HG02852 (cell line): Measurements from ENCODE around the gene ZNF331.
"Not testable (repeated sequence)": the region's sequence is repeated elsewhere in the genome, so short reads cannot be mapped to it uniquely, and the experiment has no call there.

Experiments
- ATAC-seq: cut with Tn5 transposase; IDR thresholded peaks from one replicate; pipeline ENCODE4 v1.9.1; 2021; ENCODE audit warnings: mild to moderate bottlenecking, moderate library complexity; ENCODE audit not compliant: unreplicated experiment

ZNF331 gene

DNA sequence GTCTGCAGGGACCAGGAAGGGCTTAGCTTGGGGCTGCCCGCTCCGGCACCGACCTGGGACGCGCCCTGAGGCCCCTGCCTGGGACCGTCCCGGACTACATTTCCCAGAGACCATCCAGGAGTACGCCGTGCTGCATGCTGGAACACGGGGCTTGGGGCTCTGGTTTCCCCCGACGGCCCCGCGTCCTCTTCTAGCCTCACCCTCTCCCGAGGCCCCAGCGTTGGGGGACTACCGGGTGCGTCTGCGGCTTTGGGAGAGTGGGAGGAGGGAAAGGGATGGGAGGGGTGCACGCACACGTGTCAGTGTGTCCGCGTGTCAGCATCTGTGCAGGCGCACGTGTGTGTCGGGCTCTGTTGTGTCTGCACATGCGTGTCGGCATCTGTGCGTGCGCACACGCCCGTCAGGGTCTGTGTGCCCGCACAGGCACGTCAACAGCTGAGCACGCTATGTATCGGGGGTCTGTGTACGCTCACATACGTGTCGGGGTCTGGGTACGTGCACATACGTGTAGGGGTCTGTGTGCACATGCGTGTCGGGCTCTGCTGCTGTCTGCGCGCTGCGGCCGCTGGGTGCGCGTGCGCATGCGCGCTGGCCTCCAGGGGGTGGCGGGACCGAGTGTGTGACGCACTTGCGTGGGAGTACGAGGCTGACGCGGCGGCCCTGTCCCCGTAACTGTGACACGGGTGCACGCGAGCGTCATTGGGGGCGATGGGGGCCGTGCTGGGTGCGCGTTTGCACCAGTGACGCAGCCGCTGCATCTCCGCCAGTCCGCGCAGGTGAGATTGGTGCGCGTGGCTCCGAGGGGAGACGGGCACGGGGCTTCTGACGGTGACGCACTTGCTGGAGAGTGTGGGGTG is at the start of gene ZNF331:
TSS of gene ZNF331 (plus strand) at position 625 of the 857 bp plus-strand sequence. CDS start 31,232 bp downstream, outside the sequence.
- ATAC-seq: peak; percentile 58

DNA sequence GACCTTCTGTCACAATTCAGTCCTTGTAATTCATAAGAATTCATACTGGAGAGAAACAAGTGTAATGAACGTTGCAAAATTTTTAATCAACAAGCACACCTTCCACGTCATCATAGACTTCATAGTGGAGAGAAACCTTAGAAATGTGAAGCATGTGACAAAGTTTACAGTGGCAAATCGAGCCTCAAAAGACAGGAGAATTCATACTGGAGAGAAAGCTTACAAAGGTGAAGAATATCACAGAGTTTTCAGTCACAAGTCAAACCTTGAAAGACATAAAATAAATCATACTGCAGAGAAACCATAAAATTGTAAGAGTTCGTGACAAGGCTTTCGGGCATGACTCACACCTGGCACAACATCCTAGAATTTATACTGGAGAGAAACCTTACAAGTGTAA is 45.8 kb upstream of the ZNF331 start:
- ATAC-seq: no peak

DNA sequence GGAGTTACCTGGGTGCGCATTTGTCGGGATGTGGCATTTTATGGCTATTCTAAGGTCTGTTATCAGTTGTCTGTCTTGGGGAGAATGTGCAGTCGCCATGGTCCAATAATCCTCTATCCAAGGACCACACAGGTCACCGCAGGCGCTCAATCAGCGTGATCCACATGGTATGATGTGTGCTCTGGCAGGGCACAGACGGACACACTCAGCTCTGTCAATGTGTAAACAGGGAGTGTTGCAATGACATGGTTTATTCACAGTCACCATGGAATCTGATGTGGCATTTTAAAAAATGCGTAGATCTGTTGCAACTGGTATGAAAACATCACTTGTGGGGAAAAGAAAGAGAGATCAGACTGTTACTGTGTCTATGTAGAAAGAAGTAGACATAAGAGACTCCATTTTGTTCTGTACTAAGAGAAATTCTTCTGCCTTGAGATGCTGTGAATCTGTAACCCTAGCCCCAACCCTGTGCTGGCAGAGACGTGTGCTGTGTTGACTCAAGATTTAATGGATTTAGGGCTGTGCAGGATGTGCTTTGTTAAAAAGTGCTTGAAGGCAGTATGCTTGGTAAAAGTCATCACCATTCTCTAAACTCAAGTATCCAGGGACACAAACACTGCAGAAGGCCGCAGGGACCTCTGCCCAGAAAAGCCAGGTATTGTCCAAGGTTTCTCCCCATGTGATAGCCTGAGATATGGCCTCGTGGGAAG is 40.5 kb upstream of the ZNF331 start:
- not testable (repeated sequence) for ATAC-seq

DNA sequence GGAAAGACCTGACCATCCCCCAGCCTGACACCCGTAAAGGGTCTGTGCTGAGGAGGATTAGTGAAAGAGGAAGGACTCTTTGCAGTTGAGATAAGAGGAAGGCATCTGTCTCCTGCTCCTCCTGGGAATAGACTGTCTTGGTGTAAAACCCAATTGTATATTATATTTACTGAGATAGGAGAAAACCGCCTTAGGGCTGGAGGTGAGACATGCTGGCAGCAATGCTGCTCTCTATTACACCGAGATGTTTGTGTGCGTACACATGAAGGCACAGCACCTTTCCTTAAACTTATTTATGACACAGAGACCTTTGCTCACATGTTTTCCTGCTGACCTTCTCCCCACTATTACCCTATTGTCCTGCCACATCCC is 39.9 kb upstream of the ZNF331 start:
- ATAC-seq: not testable (repeated sequence)

DNA sequence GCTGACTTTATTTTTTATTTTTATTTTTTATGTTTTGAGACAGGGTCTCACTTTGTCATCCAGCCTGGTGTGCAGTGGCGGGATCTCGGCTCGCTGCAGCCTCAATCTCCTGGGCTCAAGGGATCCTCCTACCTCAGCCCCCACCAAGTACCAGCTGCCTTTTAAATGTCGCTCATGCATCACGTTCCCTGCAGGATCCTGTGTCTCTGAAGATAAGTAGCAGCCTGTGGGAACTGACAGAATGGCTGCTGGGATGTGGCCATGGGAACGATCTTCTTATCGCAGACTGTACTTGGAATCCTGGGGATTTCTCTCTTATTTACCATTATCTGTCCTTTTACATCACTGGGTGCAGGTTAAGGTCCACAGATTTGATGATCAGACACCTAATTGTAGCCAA is 34.8 kb upstream of the ZNF331 start:
- not testable (repeated sequence) for ATAC-seq

DNA sequence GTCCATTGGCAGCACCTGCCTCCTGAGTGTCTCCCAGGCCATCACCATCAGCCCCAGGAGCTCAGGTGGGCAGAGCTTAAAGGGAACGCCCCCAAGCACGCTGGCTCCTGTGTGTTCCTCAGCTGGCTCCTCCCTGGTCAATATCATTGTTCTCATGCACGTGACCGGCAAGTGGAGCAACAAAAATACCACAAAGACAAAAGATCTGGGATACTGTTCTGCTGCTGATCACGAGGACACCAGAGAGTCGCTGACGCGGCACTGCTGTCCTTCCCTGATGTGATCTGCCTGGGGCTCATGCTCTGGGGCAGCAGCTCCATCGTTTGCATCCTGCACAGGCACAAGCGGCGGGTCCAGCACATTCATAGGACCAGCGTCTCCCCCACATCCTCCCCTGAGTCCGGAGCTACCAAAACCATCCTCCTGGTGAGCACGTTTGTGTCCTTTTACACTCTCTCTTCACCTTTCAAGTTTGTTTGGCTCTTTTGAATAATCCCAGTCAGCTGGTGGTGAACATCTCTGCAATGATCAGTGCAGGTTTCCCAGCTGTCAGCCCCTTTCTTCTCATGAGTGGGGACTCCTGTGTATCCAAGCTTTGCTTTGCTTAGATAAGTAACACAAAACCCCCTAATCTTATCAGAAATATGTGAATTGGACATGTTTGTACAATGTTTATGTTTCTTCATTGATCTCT is 34.1 kb upstream of the ZNF331 start:
- not testable (repeated sequence) for ATAC-seq

DNA sequence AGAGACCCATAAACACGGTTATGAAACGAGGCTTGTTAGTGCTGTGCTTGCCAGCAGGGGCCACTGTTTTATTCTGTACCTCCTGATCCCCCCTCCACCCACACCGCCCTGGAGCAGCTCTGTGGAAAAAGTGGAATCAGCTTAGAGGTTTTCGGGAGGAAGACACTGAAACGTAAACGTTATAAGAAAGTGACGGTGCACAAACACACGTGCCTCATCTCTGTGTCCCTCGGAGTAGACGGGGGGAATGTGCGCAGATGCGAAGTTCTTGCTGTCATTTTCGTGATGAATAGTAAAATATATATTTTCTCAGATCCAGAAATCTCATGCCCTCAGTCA is 33.6 kb upstream of the ZNF331 start:
- not testable (repeated sequence) for ATAC-seq

DNA sequence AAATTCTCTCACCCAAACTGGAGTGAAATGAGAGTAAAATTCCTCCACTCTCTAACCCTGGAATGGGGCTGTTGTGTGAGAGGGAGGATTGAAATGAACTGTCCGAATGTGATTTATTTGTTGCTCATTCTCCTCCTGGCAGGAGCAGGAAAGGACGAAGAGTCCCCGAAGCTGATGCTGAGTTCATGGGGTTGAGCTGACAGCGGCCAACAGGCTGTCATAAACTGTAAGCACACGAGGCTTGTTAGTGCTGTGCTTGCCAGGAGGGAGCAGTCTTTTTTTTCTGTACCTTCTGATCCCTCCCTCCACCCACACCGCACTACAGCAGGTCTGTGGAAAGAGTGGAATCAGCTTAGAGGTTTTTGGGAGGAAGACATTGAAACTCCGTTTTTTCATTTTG is 33.1 kb upstream of the ZNF331 start:
- no peak for ATAC-seq

DNA sequence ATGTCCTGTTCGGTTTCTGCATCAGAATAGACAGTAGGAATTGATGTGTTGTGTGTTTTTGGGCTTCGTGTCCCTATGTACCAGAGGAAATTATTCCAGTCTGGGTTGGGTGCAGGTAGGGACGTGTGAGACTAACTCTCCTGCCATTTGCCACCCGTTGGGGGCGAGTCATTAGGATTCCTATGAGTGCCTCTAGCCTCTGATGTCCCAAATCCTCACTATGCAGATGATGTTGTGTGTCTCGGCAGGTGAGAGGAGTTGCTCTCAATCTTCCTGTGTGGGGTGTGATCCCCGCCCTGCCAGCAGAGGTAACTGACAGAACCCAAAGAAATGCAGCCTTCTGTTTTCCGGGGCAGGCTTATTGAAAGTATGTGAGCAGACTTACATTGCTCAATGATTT is 31.2 kb upstream of the ZNF331 start:
- no peak for ATAC-seq

DNA sequence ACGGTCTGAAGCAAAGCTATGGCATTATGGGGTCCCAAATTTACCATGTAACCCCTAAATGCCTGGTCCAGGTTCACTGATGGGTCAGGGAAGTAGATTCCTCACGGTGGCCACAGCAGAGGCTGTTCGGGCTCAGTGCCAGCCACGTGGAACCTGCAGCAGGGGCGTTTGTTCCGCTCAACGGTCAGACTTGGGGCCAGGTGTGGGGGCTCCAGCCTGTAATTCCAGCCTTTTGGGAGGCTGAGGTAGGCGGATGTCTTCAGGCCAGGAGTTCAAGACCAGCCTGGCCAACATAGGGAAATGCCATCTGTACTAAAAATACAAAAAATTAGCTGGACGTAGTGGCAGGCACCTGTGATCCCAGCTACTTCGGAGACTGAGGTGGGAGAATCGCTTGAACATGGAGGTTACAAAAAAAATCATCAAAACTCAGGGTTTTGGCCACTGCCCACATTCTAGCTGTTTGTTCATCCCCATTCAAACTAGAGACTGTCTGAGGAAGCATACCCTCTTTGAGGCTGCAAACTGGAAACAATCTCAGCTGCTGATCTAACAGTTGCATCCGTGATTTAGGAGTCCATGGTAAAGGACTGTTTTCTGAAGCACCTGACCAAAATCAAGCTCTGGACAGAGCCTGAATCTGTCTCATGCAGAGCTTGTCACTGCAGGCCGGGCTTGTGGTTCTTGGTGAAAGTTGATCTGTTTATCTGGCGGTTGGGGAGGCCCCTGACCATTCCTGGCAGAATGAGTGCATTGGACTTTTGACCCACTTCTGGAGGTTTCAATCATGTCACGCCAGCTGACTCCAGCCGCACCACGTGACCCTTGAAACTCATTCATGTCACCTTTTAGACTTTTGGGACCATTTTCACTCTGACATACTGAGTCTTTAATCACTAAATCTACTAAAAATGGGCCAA is 30.2 kb upstream of the ZNF331 start:
- ATAC-seq: no peak

DNA sequence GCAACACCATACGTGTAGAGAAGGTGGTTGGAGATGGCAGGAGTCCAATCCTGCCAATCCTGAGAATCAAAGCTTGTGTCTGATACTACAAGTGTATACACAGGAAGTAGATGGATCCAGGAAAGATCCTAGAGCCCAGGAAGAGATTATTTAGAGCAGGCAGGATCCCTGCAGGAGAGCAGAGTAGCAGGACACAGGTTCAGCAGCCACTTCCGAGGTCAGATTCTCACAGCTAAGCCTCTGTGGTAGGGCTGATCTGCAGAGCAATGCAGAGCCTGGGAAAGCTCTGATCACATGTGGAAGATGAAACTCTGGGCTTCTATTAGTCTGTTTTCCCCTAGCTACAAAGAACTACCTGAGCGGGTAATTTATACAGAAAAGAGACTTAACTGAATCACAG is 28.5 kb upstream of the ZNF331 start:
- no peak for ATAC-seq

DNA sequence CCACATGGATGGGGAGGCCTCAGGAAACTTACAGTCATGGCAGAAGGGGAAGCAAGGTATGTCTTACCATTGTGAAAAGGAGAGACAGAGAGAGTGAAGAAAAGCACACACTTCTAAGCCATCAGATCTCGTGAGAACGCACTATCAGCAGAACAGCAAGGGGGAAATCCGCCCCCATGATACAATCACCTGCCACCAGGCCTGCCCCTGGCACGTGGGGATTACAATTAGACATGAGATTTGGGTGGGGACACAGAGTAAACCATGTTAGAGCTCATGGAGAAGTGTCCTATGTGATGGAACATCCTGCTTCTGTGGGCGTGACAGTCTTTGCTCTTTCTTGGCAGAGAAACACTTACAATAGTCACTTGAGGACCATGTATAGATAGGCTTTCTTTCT is 28.1 kb upstream of the ZNF331 start:
- no peak for ATAC-seq

DNA sequence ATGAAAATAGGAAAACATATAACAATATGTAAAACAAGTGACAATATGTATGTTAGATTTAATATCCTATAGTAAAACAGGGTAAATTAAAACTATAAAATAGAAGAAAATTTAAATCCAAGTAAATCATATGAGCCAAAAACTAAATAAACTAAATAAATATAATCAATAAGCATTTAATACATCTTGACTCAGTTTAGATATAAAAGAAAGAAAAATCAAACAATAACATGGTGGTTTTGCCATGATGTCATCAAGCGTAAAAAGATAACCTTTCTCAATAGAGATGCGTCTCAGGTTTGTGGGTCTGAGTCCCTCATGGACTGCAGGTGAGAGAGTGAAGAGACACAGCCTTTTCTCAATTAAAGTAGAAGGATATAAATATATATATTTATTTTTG is 26.6 kb upstream of the ZNF331 start:
- no peak for ATAC-seq

DNA sequence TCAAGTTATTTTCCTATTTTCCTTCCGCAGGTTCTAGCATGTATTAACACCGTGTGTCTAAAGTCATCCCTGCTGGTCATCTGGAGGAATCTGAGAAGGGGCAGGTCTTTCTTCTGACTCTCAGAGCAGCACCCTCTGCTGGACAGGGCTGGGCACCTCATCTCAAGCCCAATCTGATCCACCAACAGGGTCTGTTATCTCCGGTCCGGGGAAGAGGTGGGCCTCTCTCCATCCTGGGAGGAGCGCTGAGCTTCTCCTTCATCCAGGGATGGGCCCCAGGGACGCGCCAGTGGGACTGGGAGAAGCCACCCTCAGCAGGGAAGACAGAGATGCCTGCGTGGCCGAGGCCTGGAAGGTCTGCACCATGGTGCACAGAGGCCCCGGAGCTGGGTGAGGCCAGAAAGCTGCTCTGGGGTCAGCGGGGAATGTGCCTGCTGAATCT is 26.0 kb upstream of the ZNF331 start:
- no peak for ATAC-seq

DNA sequence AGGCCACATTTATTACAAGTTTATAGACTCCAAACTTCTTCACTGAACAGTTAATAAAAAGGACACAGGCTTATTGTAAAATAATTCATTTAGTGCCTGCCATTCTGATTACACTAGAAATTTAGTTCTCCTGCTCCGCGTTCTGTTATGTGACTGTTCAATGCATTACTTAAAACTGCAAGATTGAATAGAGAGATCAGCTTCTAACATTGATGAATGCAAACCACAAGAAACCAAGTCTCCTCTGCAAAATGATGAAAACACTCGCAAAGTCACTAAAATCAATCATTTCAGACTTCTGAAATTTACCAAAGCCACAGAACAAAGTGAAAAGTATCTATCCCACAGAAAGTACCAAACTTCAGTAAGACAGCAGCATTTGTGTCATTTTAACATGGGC is 22.9 kb upstream of the ZNF331 start:
- not testable (repeated sequence) for ATAC-seq

DNA sequence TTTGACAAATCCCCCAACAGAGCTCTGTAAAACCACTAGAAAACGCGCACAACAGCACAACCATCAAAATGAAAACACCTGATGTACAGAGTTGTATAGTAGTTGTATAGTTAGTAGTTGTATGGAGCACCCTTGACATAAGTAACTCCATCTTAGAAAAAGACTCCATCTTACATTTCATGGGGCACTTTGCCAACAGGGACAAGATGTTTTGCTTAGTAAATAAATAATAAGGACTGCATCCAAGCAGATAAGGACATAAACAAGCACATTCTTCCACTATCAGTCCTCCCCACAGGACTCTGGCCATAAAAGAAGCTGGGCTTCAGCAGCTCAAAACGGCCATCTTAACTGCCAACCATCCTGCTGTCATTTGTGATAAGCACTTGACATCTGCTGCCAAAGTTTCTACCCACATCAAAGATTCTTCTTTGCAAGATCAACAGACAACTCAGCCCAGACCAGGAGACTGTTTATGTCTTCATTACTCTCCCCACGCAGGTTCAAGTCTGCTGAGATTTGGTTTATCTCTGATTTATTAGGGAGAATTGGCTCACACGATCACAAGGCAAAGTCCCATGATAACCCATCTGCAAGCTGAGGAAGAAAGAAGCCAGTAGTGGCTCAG is 20.7 kb upstream of the ZNF331 start:
- ATAC-seq: no peak

DNA sequence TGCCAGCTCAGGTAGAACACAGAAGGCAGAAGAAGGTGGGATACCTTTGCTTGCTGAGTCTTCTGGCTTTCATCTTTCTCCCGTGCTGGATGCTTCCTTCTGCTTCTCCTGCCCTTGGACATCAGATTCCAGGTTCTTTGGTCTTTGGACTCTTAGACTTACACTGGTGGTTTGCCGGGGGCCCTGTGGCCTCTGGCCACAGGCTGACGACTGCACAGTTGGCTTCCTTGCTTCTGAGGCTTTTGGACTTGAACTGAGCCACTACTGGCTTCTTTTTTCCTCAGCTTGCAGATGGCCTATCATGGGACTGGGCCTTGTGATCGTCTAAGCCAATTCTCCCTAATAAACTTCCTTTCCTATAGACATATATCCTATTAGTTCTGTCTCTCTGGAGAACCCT is 19.8 kb upstream of the ZNF331 start:
- no peak for ATAC-seq

DNA sequence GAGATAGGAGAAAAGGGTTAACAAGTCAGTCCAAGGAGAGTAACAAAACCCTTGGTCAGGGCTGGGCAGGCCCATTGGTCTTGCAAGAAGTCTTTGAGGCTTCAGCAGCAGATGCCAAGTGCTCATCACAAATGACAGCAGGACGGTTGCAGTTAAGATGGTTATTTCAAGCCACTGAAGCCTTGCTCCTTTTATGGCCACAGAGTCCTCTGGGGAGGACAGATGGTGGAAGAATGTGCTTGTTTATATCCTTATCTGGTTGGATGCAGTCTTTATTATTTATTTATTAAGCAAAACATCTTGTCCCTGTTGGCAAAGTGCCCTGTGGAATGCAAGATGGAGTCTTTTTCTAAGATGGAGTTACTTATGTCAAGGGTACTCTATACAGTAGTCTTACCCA is 19.2 kb upstream of the ZNF331 start:
- ATAC-seq: no peak

DNA sequence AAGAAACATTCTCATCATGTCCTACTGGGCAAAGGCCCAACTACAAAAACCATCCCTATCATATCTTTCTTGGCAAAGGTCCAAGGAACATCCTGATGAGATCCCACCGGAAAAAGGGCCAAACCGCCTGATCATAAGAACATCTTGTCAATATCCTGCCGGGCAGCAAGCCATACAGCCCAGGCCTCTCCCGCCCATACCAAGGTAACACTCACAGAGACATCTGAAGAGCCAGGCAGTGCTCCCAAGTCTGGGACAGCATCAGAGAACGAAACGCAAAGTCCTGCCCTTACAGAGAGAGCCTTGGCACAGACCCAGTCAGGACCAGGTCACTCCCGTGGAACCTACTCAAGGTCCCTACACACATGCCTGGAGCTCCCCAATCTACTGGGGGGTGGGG is 18.5 kb upstream of the ZNF331 start:
- no peak for ATAC-seq

DNA sequence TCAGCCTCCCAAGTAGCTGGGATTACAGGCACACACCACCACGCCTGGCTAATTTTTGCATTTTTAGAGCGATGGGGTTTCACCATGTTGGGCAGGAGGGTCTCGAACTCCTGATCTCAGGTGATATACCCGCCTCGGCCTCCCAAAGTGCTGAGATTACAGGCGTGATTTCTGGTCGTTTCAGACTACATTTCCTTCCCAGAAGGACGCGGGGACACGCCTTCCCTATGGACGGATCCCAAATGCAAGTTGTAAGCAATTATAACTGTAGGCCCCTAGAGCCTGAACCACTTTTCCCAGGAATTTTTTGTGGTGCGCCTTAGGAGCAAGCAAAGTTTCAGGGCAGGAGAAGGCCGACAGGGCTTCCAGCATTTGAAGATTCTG is 17.8 kb upstream of the ZNF331 start:
- no peak for ATAC-seq
